SH-SY5Y (cell line): ENCODE measurements around the gene AFAP1L2.

Source experiments
- GATA2 ChIP-seq: IDR thresholded peaks from 2 replicates; pipeline ENCODE4 v1.6.1; 2011; ENCODE audit warnings: mild to moderate bottlenecking, low read depth, low read length
- GATA3 ChIP-seq: IDR thresholded peaks from 2 replicates; pipeline ENCODE4 v1.6.1; 2011; ENCODE audit warnings: low read depth, mild to moderate bottlenecking, low read length, moderate library complexity

DNA sequence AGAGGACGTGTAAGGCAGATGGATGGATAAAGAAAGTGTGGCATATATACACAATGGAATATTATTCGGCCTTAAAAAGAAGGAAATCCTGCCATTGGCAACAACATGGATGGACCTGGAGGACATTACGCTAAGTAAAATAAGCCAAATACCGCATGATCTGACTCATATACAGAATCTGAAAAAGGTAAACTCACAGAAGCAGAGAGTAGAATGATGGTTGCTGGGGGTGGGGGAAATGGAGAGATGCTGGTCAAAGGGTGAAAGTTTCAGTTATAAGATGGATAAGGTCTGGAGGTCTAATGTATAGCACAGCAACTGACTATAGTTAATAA, 36.3 kb downstream of the AFAP1L2 start:
- no peak for TF ChIP-seq GATA2
- TF ChIP-seq GATA3: no peak
